ENCODE results near the gene ZNF814. TPM values are rescaled to one million over a fixed set of nuclear protein-coding genes. Genes with fewer than 3 reads are reported as not detected.
"Not testable (repeated sequence)": the region's sequence is repeated elsewhere in the genome, so short reads cannot be mapped to it uniquely, and the experiment has no call there.

Gene ZNF814
- total RNA-seq, 1 experiment from 2014 or later, result 3.1 TPM

DNA sequence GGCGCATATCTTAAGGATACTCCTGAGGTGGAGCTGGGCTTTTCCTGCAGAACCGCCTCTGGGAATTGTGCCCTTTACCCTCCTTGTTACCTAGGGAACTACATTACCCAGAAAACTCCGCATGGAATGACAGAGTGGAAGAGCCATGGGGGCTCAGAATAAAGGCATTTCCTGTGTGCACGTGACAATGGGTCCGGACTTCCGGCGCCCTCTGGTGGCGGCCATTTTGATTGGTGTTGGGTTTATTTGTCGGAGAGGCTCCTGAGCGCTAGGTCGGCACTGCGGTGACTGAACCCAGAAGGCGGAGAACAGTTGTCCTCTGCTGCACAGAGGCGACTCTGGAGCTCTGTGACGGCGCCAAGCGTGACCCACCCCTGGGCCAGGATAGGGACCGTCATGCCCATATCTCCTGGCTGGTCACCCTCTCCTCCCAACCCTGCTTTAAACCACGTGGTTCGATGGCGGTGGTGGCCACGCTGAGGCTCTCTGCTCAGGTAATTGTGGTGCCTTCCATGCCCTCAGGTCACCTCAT is 58.7 kb downstream of the ZNF814 start, which contains the start of gene ZNF587B:
Gene ZNF587B, plus strand, starts transcription at position 229 of the 532 bp plus-strand sequence. Its CDS starts 230 bp downstream, at position 459.
- H3K4me1 Mint-ChIP-seq (ENCODE audit: insufficient read depth, unreplicated experiment), result no peaks in the 10 kb centered on the region
- H3K27me3 Mint-ChIP-seq (ENCODE audit: insufficient read depth, unreplicated experiment), result no peaks in the 10 kb centered on the region
- intact Hi-C loops (cut with micrococcal nuclease), result no loop called here
- no peak within 1 kb of the TSS for H3K4me3 Mint-ChIP-seq (ENCODE audit: unreplicated experiment)
- BruUV-seq (replicated peaks), result no TSS peak
- TF ChIP-seq, protein P1, sequence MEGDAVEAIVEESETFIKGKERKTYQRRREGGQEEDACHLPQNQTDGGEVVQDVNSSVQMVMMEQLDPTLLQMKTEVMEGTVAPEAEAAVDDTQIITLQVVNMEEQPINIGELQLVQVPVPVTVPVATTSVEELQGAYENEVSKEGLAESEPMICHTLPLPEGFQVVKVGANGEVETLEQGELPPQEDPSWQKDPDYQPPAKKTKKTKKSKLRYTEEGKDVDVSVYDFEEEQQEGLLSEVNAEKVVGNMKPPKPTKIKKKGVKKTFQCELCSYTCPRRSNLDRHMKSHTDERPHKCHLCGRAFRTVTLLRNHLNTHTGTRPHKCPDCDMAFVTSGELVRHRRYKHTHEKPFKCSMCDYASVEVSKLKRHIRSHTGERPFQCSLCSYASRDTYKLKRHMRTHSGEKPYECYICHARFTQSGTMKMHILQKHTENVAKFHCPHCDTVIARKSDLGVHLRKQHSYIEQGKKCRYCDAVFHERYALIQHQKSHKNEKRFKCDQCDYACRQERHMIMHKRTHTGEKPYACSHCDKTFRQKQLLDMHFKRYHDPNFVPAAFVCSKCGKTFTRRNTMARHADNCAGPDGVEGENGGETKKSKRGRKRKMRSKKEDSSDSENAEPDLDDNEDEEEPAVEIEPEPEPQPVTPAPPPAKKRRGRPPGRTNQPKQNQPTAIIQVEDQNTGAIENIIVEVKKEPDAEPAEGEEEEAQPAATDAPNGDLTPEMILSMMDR (IDR thresholded peaks at IDR 0.05; ENCODE audit: unreplicated experiment), result peak; percentile 23
- DNase-seq (ENCODE audit: unreplicated experiment), result peak; percentile 11
- H3K27ac Mint-ChIP-seq (ENCODE audit: low read depth, unreplicated experiment), result peak within 1 kb of the TSS; percentile 39
- H3K36me3 Mint-ChIP-seq (ENCODE audit: insufficient read depth, unreplicated experiment), result peaks cover 24% of the 10 kb centered on the region
- no peaks in the 10 kb centered on the region for H3K9me3 Mint-ChIP-seq (ENCODE audit: unreplicated experiment)
- POLR2A ChIA-PET, result interaction anchor here (0.5 kb wide), 1 partner anchor 1739 kb away, joined by 3 read pairs; no protein-coding TSS in a partner anchor
- CTCF ChIA-PET, result interaction anchor here (0.6 to 1.1 kb wide), 2 partner anchors 179 to 462 kb away, joined by 3 read pairs; no protein-coding TSS in a partner anchor

DNA sequence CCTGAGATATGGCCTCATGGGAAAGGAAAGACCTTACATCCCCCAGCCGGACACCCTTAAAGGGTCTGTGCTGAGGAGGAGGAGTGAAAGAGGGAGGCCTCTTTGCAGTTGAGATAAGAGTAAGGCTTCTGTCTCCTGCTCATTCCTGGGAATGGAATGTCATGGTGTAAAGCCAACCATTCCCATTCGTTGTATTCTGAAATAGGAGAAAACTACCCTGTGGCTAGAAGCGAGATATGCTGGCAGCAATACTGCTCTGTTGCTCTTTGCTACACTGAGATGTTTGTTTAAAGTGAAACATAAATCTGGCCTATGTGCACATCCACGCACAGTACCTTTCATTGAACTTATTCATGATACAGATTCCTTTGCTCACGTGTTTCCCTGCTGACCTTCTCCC is 59.5 kb downstream of the ZNF814 start:
- TF ChIP-seq, protein P1 (IDR thresholded peaks at IDR 0.05; ENCODE audit: unreplicated experiment), result no peak
- Mint-ChIP-seq H3K9me3 (ENCODE audit: unreplicated experiment) (no peaks in the 10 kb centered on the region), H3K4me3 (ENCODE audit: unreplicated experiment) (no peak overlapping the region), H3K36me3 (ENCODE audit: insufficient read depth, unreplicated experiment) (peaks cover 28% of the 10 kb centered on the region), H3K27me3 (ENCODE audit: insufficient read depth, unreplicated experiment) (no peaks in the 10 kb centered on the region), H3K4me1 (ENCODE audit: insufficient read depth, unreplicated experiment) (peaks cover 3% of the 10 kb centered on the region), H3K27ac (ENCODE audit: low read depth, unreplicated experiment) (peak overlapping the region; percentile 39)
- no TSS peak for BruUV-seq (replicated peaks)
- intact Hi-C loops (cut with micrococcal nuclease), result no loop called here
- DNase-seq (ENCODE audit: unreplicated experiment), result no peak
- ChIA-PET POLR2A (no interaction called here), CTCF (no interaction called here)

DNA sequence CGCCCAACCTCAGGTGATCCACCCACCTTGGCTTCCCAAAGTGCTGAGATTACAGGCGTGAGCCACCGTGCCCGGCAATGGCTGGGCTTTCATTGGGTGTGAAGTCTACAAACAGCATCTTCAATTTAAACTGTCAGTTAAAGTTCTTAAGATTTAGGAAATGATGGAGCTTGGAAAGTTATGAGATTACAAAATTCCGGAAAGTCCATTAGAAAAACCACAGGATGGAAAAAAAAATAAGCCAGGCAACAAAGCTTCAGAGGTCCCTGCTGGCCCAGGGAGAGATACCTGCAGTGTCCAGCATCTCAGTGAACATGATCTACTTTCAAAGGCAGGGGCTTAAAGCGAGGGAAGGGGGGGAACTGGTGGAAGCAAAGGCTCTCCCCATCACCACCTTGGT is 63.3 kb downstream of the ZNF814 start:
- DNase-seq (ENCODE audit: unreplicated experiment), result no peak
- intact Hi-C loops (cut with micrococcal nuclease), result no loop called here
- no peaks in the 10 kb centered on the region for H3K9me3 Mint-ChIP-seq (ENCODE audit: unreplicated experiment)
- peaks cover 35% of the 10 kb centered on the region for H3K36me3 Mint-ChIP-seq (ENCODE audit: insufficient read depth, unreplicated experiment)
- TF ChIP-seq, protein P1 (IDR thresholded peaks at IDR 0.05; ENCODE audit: unreplicated experiment), result no peak
- peaks cover 25% of the 10 kb centered on the region for H3K4me1 Mint-ChIP-seq (ENCODE audit: insufficient read depth, unreplicated experiment)
- BruUV-seq (replicated peaks), result no TSS peak
- ChIA-PET POLR2A (interaction anchor here (0.6 kb wide), 1 partner anchor 390 kb away, joined by 3 read pairs; no protein-coding TSS in a partner anchor), CTCF (no interaction called here)
- H3K27ac Mint-ChIP-seq (ENCODE audit: low read depth, unreplicated experiment), result no peak overlapping the region
- H3K4me3 Mint-ChIP-seq (ENCODE audit: unreplicated experiment), result no peak overlapping the region
- no peaks in the 10 kb centered on the region for H3K27me3 Mint-ChIP-seq (ENCODE audit: insufficient read depth, unreplicated experiment)

DNA sequence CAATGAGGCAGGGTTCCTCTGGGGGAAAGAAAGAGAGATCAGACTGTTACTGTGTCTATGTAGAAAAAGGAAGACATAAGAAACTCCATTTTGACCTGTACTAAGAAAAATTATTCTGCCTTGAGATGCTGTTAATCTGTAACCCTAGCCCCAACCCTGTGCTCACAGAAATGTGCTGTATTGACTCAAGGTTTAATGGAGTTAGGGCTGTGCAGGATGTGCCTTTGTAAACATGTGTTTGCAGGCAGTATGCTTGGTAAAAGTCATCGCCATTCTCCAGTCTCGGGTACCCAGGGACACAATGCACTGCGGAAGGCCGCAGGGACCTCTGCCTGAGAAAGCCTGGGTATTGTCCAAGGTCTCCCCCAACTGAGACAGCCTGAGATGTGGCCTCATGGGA is 65.2 kb downstream of the ZNF814 start:
- H3K27ac Mint-ChIP-seq (ENCODE audit: low read depth, unreplicated experiment), result peak overlapping the region; percentile 47

DNA sequence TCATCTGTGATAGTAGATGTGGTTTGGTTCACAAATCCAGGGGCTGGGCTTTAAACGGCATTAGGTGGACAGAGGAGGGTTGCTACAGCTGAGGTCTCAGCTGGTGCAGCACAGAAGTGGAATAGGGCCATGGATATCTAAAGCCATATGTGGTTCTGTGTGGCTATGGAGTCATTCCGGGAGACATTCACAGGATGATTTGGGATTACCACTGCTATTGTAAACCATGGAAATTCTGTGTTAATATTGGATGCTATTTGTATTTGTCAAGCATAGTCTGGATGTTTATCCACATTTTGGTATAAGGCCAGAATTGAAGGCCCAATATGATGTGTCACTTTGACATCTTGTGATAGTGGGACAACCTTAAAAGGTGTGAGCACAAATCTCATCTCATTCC is 65.7 kb downstream of the ZNF814 start:
- CTCF ChIA-PET; H3K27ac Mint-ChIP-seq (ENCODE audit: low read depth, unreplicated experiment); H3K9me3 Mint-ChIP-seq (ENCODE audit: unreplicated experiment); H3K4me3 Mint-ChIP-seq (ENCODE audit: unreplicated experiment); H3K27me3 Mint-ChIP-seq (ENCODE audit: insufficient read depth, unreplicated experiment); intact Hi-C loops (cut with micrococcal nuclease); BruUV-seq (replicated peaks); POLR2A ChIA-PET; DNase-seq (ENCODE audit: unreplicated experiment): not testable (repeated sequence)
- Mint-ChIP-seq H3K36me3 (ENCODE audit: insufficient read depth, unreplicated experiment) (peaks cover 38% of the 10 kb centered on the region), H3K4me1 (ENCODE audit: insufficient read depth, unreplicated experiment) (peaks cover 27% of the 10 kb centered on the region)

More for the DNA sequence above, 65.2 kb downstream of the ZNF814 start:
- peaks cover 38% of the 10 kb centered on the region for H3K36me3 Mint-ChIP-seq (ENCODE audit: insufficient read depth, unreplicated experiment)
- H3K4me3 Mint-ChIP-seq (ENCODE audit: unreplicated experiment); H3K27me3 Mint-ChIP-seq (ENCODE audit: insufficient read depth, unreplicated experiment); intact Hi-C loops (cut with micrococcal nuclease); POLR2A ChIA-PET; DNase-seq (ENCODE audit: unreplicated experiment); CTCF ChIA-PET; BruUV-seq (replicated peaks); H3K9me3 Mint-ChIP-seq (ENCODE audit: unreplicated experiment): not testable (repeated sequence)
- H3K4me1 Mint-ChIP-seq (ENCODE audit: insufficient read depth, unreplicated experiment), result peaks cover 27% of the 10 kb centered on the region

DNA sequence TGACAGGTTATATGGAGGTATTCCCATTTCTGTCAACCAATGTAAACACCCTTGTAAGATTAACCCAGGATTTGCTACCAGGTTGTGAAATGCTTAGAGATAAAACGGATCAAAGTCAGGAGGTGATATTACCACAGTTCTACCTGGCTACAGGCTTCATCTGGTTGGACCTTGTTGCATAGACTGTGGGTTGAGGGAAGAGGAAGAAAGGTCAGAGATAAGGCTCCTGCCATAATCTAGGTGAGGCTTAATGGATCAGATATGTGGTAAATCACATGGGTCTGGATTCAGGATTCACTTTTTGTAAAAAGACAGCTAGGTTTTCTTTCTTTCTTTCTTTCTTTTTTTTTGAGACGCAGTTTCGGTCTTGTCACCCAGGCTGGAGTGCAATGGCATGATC is 67.3 kb downstream of the ZNF814 start:
- Mint-ChIP-seq H3K4me3 (ENCODE audit: unreplicated experiment) (peak overlapping the region; percentile 85), H3K4me1 (ENCODE audit: insufficient read depth, unreplicated experiment) (peaks cover 27% of the 10 kb centered on the region), H3K36me3 (ENCODE audit: insufficient read depth, unreplicated experiment) (peaks cover 30% of the 10 kb centered on the region)
- CTCF ChIA-PET; BruUV-seq (replicated peaks); H3K27me3 Mint-ChIP-seq (ENCODE audit: insufficient read depth, unreplicated experiment); H3K9me3 Mint-ChIP-seq (ENCODE audit: unreplicated experiment); H3K27ac Mint-ChIP-seq (ENCODE audit: low read depth, unreplicated experiment); intact Hi-C loops (cut with micrococcal nuclease); DNase-seq (ENCODE audit: unreplicated experiment): not testable (repeated sequence)
- POLR2A ChIA-PET, result interaction anchor here (0.6 to 1.4 kb wide), 2 partner anchors 74 to 432 kb away, joined by 3 to 4 read pairs; partner anchors contain the start of genes ZNF548 and ZNF776

DNA sequence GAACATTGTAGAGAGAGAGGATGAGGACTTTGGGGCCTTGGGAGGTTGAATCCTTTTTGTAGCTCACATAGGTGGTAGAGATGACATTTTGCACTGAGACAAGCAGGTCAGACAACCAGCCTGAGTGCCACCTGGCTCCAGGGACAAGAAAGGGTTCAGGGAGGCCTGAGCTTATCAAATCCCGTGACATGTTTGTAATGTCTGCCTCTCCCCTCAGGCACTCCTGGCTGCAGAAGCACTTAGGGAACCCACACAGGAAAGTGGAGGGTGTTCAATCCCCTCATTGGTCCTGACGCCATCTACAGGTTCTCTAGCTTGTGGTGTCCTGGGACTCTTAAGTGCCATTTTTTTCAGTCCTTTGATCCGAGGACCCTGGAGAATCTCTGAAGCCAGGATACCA is 67.7 kb downstream of the ZNF814 start:
- H3K4me1 Mint-ChIP-seq (ENCODE audit: insufficient read depth, unreplicated experiment), result peaks cover 27% of the 10 kb centered on the region
- not testable (repeated sequence) for BruUV-seq (replicated peaks)

More for the DNA sequence above, 67.7 kb downstream of the ZNF814 start:
- intact Hi-C loops (cut with micrococcal nuclease); H3K27me3 Mint-ChIP-seq (ENCODE audit: insufficient read depth, unreplicated experiment); DNase-seq (ENCODE audit: unreplicated experiment); H3K9me3 Mint-ChIP-seq (ENCODE audit: unreplicated experiment): not testable (repeated sequence)
- Mint-ChIP-seq H3K36me3 (ENCODE audit: insufficient read depth, unreplicated experiment) (peaks cover 30% of the 10 kb centered on the region), H3K4me3 (ENCODE audit: unreplicated experiment) (peak overlapping the region; percentile 85), H3K27ac (ENCODE audit: low read depth, unreplicated experiment) (peak overlapping the region; percentile 90)
- ChIA-PET CTCF (interaction anchor here (1.1 kb wide), 1 partner anchor 21 kb away, joined by 3 read pairs; no protein-coding TSS in a partner anchor), POLR2A (interaction anchor here (1.2 to 2.9 kb wide), 4 partner anchors 14 to 74 kb away, joined by 3 to 65 read pairs (median 6); partner anchors contain the start of gene ZNF776)

All from MCF 10A (cell line).